Measurements from ENCODE around the gene ARHGAP10. TPM values are rescaled to one million over a fixed set of nuclear protein-coding genes. Genes with fewer than 3 reads are reported as not detected.
"Not testable (repeated sequence)": the region's sequence is repeated elsewhere in the genome, so short reads cannot be mapped to it uniquely, and the experiment has no call there.

Gene ARHGAP10
- polyA plus RNA-seq, 3 donors from 2014 or later: 5.3 to 13.2 (median 7.0) TPM

DNA sequence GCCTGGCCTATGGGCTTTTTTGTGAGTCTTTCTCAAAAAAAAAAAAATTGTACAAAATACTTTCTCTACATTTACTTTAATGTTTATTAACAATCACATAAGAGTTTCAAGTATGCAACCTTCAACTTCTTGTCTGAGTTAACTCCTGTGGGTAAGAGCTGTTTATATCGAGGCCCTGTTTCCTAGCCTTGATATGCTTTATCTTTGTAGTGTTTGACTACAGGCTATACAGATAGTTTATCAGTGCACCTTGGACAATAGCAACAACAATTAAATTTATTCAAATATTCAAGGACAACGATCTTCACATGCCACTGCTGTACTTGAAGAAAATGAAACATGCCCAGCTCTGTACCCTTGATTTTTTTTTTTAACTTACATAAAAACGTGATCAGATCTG, 178.4 kb downstream of the ARHGAP10 start:
- Mint-ChIP-seq H3K9me3 (peaks cover 0 to 2% (median 0%) of the 10 kb centered on the region in 6 donors), H3K27ac (peak overlapping the region in 1 of 6 donors; percentile 29), H3K4me1 (peaks cover 0 to 8% of the 10 kb centered on the region in 2 donors), H3K4me3 (no peak overlapping the region), H3K36me3 (peaks cover 12 to 26% (median 23%) of the 10 kb centered on the region in 3 donors), H3K27me3 (ENCODE audit: low read depth in 3 of 3) (no peaks in the 10 kb centered on the region)
- no peak for DNase-seq

- H3K4me1 Mint-ChIP-seq; DNase-seq; H3K4me3 Mint-ChIP-seq; H3K9me3 Mint-ChIP-seq; H3K27me3 Mint-ChIP-seq (ENCODE audit: low read depth in 3 of 3); H3K27ac Mint-ChIP-seq: not testable (repeated sequence)
- H3K36me3 Mint-ChIP-seq: peaks cover 6 to 23% (median 20%) of the 10 kb centered on the region in 3 donors
Measured at GRCh38 chr4:147912106-147912505, 180.2 kb downstream of the ARHGAP10 start.

DNA sequence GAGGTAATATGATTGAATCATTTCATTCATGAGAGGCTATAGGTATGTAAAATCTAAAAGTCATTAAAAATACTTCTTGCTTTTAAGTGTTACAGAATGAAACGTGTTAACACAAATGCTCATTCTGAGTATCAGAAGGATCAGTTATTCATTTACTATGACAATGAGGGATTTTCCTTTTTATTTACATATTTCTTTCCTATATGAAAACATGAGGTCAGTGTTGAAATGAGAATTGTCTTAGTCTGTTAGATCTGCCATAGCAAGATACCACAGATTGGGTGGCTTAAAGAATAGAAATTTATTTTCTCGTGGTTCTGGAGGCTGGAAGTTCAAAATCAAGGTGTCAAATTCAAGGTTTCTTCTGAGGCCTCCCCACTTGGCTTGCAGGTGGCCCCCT, 181.2 kb downstream of the ARHGAP10 start:
- Mint-ChIP-seq H3K27ac (no peak overlapping the region), H3K4me1 (peaks cover 0 to 8% of the 10 kb centered on the region in 2 donors), H3K36me3 (peaks cover 10 to 23% (median 18%) of the 10 kb centered on the region in 3 donors), H3K9me3 (no peaks in the 10 kb centered on the region), H3K27me3 (ENCODE audit: low read depth in 3 of 3) (no peaks in the 10 kb centered on the region), H3K4me3 (no peak overlapping the region)
- no peak for DNase-seq

- no peak overlapping the region for H3K27ac Mint-ChIP-seq
Measured at GRCh38 chr4:147916351-147916750, 184.5 kb downstream of the ARHGAP10 start.

GRCh38 chr4:147923381-147923780, 191.5 kb downstream of the ARHGAP10 start:
- Mint-ChIP-seq H3K4me3 (no peak overlapping the region), H3K36me3 (peaks cover 4 to 20% (median 6%) of the 10 kb centered on the region in 3 donors), H3K27ac (no peak overlapping the region), H3K9me3 (no peaks in the 10 kb centered on the region), H3K4me1 (peaks cover 0 to 6% of the 10 kb centered on the region in 2 donors), H3K27me3 (ENCODE audit: low read depth in 3 of 3) (no peaks in the 10 kb centered on the region)
- DNase-seq: no peak

More at GRCh38 chr4:147916351-147916750, 184.5 kb downstream of the ARHGAP10 start:
- Mint-ChIP-seq H3K9me3 (no peaks in the 10 kb centered on the region), H3K27me3 (ENCODE audit: low read depth in 3 of 3) (no peaks in the 10 kb centered on the region), H3K4me1 (no peaks in the 10 kb centered on the region), H3K36me3 (peaks cover 10 to 25% (median 23%) of the 10 kb centered on the region in 3 donors), H3K4me3 (no peak overlapping the region)
- no peak for DNase-seq

- Mint-ChIP-seq H3K9me3 (no peaks in the 10 kb centered on the region), H3K27me3 (ENCODE audit: low read depth in 3 of 3) (no peaks in the 10 kb centered on the region), H3K27ac (no peak overlapping the region), H3K36me3 (peaks cover 4 to 20% (median 6%) of the 10 kb centered on the region in 3 donors), H3K4me3 (no peak overlapping the region), H3K4me1 (peaks cover 0 to 6% of the 10 kb centered on the region in 2 donors)
- DNase-seq: no peak
Measured at GRCh38 chr4:147923854-147924253, 192.0 kb downstream of the ARHGAP10 start.

- H3K27ac Mint-ChIP-seq: peak overlapping the region in 3 of 6 donors; percentile 9 to 66 (median 33)
- no peaks in the 10 kb centered on the region for H3K9me3 Mint-ChIP-seq
- H3K27me3 Mint-ChIP-seq (ENCODE audit: low read depth in 3 of 3): no peaks in the 10 kb centered on the region
- H3K4me1 Mint-ChIP-seq: peaks cover 0 to 6% of the 10 kb centered on the region in 2 donors
- H3K36me3 Mint-ChIP-seq: peaks cover 4 to 20% (median 6%) of the 10 kb centered on the region in 3 donors
- peak in 1 of 3 donors; percentile 19 for DNase-seq
- H3K4me3 Mint-ChIP-seq: no peak overlapping the region
Measured at GRCh38 chr4:147924604-147925412, 192.9 kb downstream of the ARHGAP10 start.

DNA sequence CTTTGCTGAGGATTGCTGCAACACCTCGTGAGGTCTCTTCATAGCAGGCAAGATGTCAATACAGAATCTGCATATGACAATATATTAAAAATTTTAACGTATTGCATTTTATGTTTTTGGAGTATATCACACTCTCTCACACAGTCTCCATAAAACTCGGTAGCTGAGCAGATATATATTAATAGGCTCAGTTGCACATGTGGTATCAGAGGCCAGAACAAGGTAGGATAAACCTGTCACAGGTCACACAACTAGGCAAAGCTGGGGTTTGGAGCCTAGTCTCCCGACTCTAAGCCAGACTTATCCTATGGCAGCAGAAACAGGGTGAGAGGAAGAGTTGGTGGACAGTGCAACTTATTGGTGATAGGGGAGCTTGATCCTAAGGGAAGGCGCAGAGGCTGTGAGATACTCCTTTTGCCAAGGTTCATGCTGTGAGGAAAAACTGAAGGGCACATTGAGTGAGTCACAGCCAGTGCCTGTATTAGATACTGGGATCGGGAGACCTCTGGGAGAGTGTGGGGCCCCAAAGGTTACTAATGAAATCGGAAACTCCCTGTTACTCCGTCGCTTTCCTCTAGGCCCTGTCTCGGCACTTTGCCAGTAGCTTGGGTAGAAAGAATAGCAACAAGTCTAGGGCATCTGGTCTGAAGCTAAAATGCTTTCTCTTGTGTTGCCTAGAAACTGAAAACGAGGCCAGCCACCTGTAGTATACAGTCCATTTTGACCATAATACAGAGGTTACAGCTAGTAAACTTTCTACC, 195.7 kb downstream of the ARHGAP10 start:
- no peak for DNase-seq
- Mint-ChIP-seq H3K27ac (no peak overlapping the region), H3K4me1 (peaks cover 0 to 6% of the 10 kb centered on the region in 2 donors), H3K36me3 (peaks cover 6 to 19% (median 18%) of the 10 kb centered on the region in 3 donors), H3K9me3 (no peaks in the 10 kb centered on the region), H3K27me3 (ENCODE audit: low read depth in 3 of 3) (peaks cover 0 to 3% (median 0%) of the 10 kb centered on the region in 3 donors), H3K4me3 (no peak overlapping the region)

DNA sequence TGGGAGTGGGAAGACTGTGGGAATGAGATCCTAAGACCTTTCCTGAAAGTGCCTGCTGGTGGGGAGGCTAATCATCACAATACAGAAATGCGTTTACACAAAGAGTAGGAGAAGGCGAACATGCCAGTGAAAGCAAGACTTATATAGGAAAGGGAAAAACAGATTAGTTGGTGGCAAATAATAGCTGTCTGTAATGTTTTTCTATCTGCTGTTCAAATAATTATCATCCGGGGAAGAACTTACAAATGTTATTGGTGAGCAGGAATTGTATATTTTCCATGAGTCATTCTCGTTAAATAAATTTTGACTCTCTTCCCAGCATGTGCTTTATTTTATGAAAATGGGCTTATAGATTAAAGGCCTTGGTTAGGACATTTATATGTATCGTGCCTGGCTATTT, 196.5 kb downstream of the ARHGAP10 start:
- Mint-ChIP-seq H3K27ac (no peak overlapping the region), H3K4me1 (peaks cover 0 to 6% of the 10 kb centered on the region in 2 donors), H3K4me3 (no peak overlapping the region), H3K9me3 (no peaks in the 10 kb centered on the region), H3K27me3 (ENCODE audit: low read depth in 3 of 3) (peaks cover 0 to 3% (median 0%) of the 10 kb centered on the region in 3 donors), H3K36me3 (peaks cover 9 to 18% (median 15%) of the 10 kb centered on the region in 3 donors)
- DNase-seq: no peak

DNA sequence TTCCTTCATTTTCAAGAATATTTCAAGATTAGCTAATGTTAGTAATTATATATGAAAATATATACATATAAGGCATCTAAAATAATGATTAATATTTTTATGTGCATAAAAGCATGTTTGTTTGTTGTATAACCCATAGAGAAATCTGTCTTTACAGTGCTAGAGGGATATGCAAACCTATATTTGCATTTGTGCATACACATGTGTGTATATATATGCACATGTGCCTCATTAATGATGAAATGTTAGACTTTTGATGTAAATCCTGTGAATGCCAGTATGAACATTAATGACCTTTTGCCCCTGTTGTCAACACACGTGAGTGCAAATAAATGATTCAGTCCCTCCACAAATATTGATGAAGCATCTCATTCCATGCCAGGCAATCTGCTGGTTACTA, 197.9 kb downstream of the ARHGAP10 start:
- DNase-seq: no peak
- peaks cover 9 to 15% (median 15%) of the 10 kb centered on the region in 3 donors for H3K36me3 Mint-ChIP-seq
- H3K27me3 Mint-ChIP-seq (ENCODE audit: low read depth in 3 of 3): peaks cover 0 to 3% (median 1%) of the 10 kb centered on the region in 3 donors
- no peaks in the 10 kb centered on the region for H3K4me1 Mint-ChIP-seq
- no peak overlapping the region for H3K27ac Mint-ChIP-seq
- H3K9me3 Mint-ChIP-seq: no peaks in the 10 kb centered on the region
- no peak overlapping the region for H3K4me3 Mint-ChIP-seq

DNA sequence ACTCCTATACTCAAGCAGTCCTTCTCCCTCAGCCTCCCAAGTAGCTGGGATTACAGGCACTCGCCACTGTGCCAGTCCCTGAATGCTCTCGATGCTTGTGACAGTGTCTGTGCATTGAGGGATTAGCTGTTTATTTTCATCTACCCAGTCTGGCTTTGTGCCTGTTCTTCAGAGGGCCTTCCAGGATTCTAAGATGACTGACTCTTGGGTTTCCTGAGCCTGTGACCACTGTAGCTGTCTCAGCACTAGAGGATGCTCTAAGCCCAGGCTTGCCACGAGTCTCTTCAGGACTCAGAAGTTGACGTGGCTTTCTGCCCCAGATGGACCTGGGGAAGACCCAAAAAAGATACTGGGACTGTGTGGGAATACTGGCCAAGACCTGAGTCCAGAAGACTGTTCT, 201.4 kb downstream of the ARHGAP10 start:
- Mint-ChIP-seq H3K9me3 (no peaks in the 10 kb centered on the region), H3K27me3 (ENCODE audit: low read depth in 3 of 3) (peaks cover 0 to 3% (median 1%) of the 10 kb centered on the region in 3 donors), H3K27ac (no peak overlapping the region), H3K4me1 (no peaks in the 10 kb centered on the region), H3K4me3 (no peak overlapping the region), H3K36me3 (peaks cover 9 to 18% (median 15%) of the 10 kb centered on the region in 3 donors)
- peak in 1 of 3 donors; percentile 15 for DNase-seq

DNA sequence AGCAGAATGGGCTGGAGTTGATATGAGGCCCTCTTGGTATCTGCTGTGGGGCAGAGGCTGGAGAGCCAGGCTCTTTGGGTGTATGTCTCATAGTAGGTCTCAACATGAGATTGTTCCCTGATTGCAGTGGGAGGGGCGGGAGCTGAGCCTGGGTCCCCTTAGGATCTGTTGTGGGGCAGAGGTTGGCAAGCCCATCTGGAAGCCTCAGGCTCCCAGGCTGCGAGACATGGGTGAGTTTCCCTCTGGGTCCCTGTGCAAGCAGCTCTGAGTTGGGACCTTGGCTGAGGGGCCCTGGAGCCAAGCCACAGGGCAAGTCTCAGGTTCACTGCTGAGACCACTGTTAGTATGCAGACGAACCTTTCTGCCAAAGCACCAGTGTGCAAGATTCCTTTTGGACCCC, 201.9 kb downstream of the ARHGAP10 start:
- no peaks in the 10 kb centered on the region for H3K4me1 Mint-ChIP-seq
- peaks cover 0 to 3% (median 1%) of the 10 kb centered on the region in 3 donors for H3K27me3 Mint-ChIP-seq (ENCODE audit: low read depth in 3 of 3)
- DNase-seq: no peak
- peaks cover 9 to 18% (median 15%) of the 10 kb centered on the region in 3 donors for H3K36me3 Mint-ChIP-seq
- no peaks in the 10 kb centered on the region for H3K9me3 Mint-ChIP-seq
- no peak overlapping the region for H3K4me3 Mint-ChIP-seq
- H3K27ac Mint-ChIP-seq: no peak overlapping the region

GRCh38 chr4:147938496-147938895, 206.6 kb downstream of the ARHGAP10 start:
- Mint-ChIP-seq H3K36me3 (peaks cover 0 to 3% (median 0%) of the 10 kb centered on the region in 3 donors), H3K4me3 (no peak overlapping the region), H3K9me3 (no peaks in the 10 kb centered on the region), H3K27ac (peak overlapping the region in 1 of 6 donors; percentile 8), H3K4me1 (peaks cover 20 to 32% of the 10 kb centered on the region in 2 donors), H3K27me3 (ENCODE audit: low read depth in 3 of 3) (peaks cover 0 to 4% (median 4%) of the 10 kb centered on the region in 3 donors)
- no peak for DNase-seq

DNA sequence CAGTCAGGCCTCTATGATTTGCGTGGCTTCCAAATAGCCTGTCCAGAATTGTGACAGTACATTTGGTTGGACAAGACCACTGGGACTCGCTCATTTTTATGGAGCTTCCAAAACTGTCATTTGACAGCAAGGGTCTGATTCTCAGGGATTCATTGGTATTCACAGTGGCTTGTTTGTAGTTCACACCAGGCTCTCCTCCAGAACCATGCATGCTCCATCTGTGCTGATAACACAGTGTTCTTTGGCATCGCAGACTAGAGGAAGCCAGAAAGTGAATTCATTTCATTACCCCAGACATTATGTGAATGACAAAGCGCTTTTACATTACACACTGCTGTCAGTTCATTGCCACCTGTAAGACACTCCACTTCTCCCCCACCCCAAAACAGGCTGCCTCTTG, 208.3 kb downstream of the ARHGAP10 start:
- H3K4me3 Mint-ChIP-seq: no peak overlapping the region
- H3K27ac Mint-ChIP-seq: peak overlapping the region in 2 of 6 donors; percentile 34 to 55
- H3K9me3 Mint-ChIP-seq: no peaks in the 10 kb centered on the region
- H3K27me3 Mint-ChIP-seq (ENCODE audit: low read depth in 3 of 3): peaks cover 0 to 4% (median 3%) of the 10 kb centered on the region in 3 donors
- peaks cover 37 to 48% of the 10 kb centered on the region in 2 donors for H3K4me1 Mint-ChIP-seq
- DNase-seq: no peak
- H3K36me3 Mint-ChIP-seq: peaks cover 0 to 2% (median 0%) of the 10 kb centered on the region in 3 donors
